WTC11 (cell line): ENCODE measurements around the gene KHDRBS1. TPM values are rescaled to one million over a fixed set of nuclear protein-coding genes. Genes with fewer than 3 reads are reported as not detected.
A peak's percentile ranks its signal among the peaks of the same experiment; 100 is the strongest.

ENCODE experiments used
- ATAC-seq: fragments of 200-7000 bp; cut with Tn5 transposase; 2 replicates; pipeline ENCODE4 v1.10.0; 2021; ENCODE audit warnings: mild to moderate bottlenecking, moderate library complexity
- CTCF ChIA-PET: fragments of 300-600 bp; sonication (Branson Sonifier 250); formaldehyde crosslinking; loops from one replicate; lab custom pipeline; 2021; ENCODE audit warnings: antibody characterized with exemption; lab: Charles Lee
- POLR2A ChIA-PET: fragments of 350-600 bp; sonication (Branson Sonifier 250); formaldehyde crosslinking; loops from one replicate; lab custom pipeline; 2021; ENCODE audit warnings: antibody characterized with exemption; lab: Charles Lee
- DNase-seq: peaks from one replicate; pipeline ENCODE4 v3.0.0; 2021; ENCODE audit warnings: low spot score
- H3K27ac Mint-ChIP-seq: 2 replicates; pipeline ENCODE4 v1.8.0; 2021; ENCODE audit warnings: mixed read lengths
- H3K27me3 Mint-ChIP-seq: 2 replicates; pipeline ENCODE4 v1.8.0; 2021; ENCODE audit warnings: low read depth, mild to moderate bottlenecking, moderate library complexity, mixed read lengths
- H3K36me3 Mint-ChIP-seq: 2 replicates; pipeline ENCODE4 v1.8.0; 2021; ENCODE audit warnings: mixed read lengths
- H3K4me1 Mint-ChIP-seq: 2 replicates; pipeline ENCODE4 v1.8.0; 2022; ENCODE audit warnings: mixed read lengths
- H3K4me3 Mint-ChIP-seq: 2 replicates; pipeline ENCODE4 v1.8.0; 2021; ENCODE audit warnings: mild to moderate bottlenecking, moderate library complexity, mixed read lengths
- H3K9me3 Mint-ChIP-seq: 2 replicates; pipeline ENCODE4 v1.8.0; 2021; ENCODE audit warnings: mixed read lengths
- ATF1 ChIP-seq: sonication (generic); formaldehyde crosslinking; IDR thresholded peaks from 2 replicates; pipeline ENCODE4 v1.8.1; 2023; ENCODE audit warnings: mild to moderate bottlenecking, moderate library complexity, missing genetic modification reagents
- CREB1 ChIP-seq: sonication (generic); formaldehyde crosslinking; IDR thresholded peaks from 2 replicates; pipeline ENCODE4 v1.8.0; 2023; ENCODE audit warnings: mild to moderate bottlenecking, missing genetic modification reagents
- ETV6 ChIP-seq: sonication (generic); formaldehyde crosslinking; IDR thresholded peaks from 2 replicates; pipeline ENCODE4 v1.8.1; 2022; ENCODE audit warnings: mild to moderate bottlenecking, missing genetic modification reagents
- FOXJ3 ChIP-seq: sonication (generic); formaldehyde crosslinking; IDR thresholded peaks from 2 replicates; pipeline ENCODE4 v1.9.0; 2021; ENCODE audit warnings: missing genetic modification reagents, mild to moderate bottlenecking, borderline replicate concordance
- IRF2 ChIP-seq: sonication (generic); formaldehyde crosslinking; IDR thresholded peaks from 2 replicates; pipeline ENCODE4 v1.8.0; 2022; ENCODE audit warnings: low read depth, missing genetic modification reagents, borderline replicate concordance
- JAZF1 ChIP-seq: fragments of 250-450 bp; sonication (Bioruptor Pico); IDR thresholded peaks from 2 replicates; pipeline ENCODE4 v1.9.0; 2021; ENCODE audit warnings: moderate library complexity, mild to moderate bottlenecking, inconsistent platforms
- KAT7 ChIP-seq: sonication (generic); formaldehyde crosslinking; IDR thresholded peaks from 2 replicates; pipeline ENCODE4 v1.8.1; 2023; ENCODE audit warnings: missing genetic modification reagents, mild to moderate bottlenecking, borderline replicate concordance
- MYBL2 ChIP-seq: sonication (generic); formaldehyde crosslinking; IDR thresholded peaks from 2 replicates; pipeline ENCODE4 v1.8.1; 2023; ENCODE audit warnings: mild to moderate bottlenecking, moderate library complexity, missing genetic modification reagents
- NFYB ChIP-seq: sonication (generic); formaldehyde crosslinking; conservative IDR thresholded peaks from 2 replicates; pipeline ENCODE4 v1.8.0; 2022; ENCODE audit warnings: low read depth, missing genetic modification reagents
- NR1H2 ChIP-seq: sonication (generic); formaldehyde crosslinking; IDR thresholded peaks from 2 replicates; pipeline ENCODE4 v1.9.0; 2021; ENCODE audit warnings: mild to moderate bottlenecking, moderate library complexity, missing genetic modification reagents
- PRRX2 ChIP-seq: fragments of 250-450 bp; sonication (Bioruptor Pico); IDR thresholded peaks from 2 replicates; pipeline ENCODE4 v1.8.0; 2021; ENCODE audit warnings: mild to moderate bottlenecking
- RORB ChIP-seq: fragments of 250-450 bp; sonication (Bioruptor Pico); IDR thresholded peaks from 2 replicates; pipeline ENCODE4 v1.9.0; 2021; ENCODE audit warnings: mild to moderate bottlenecking
- TEAD1 ChIP-seq: sonication (generic); formaldehyde crosslinking; IDR thresholded peaks from 2 replicates; pipeline ENCODE4 v1.8.0; 2022; ENCODE audit warnings: mild to moderate bottlenecking, missing genetic modification reagents
- TP53 ChIP-seq: sonication (generic); formaldehyde crosslinking; IDR thresholded peaks from 2 replicates; pipeline ENCODE4 v1.8.1; 2023; ENCODE audit warnings: mild to moderate bottlenecking, missing genetic modification reagents
- ZNF121 ChIP-seq: sonication (generic); formaldehyde crosslinking; IDR thresholded peaks from 2 replicates; pipeline ENCODE4 v1.8.0; 2023; ENCODE audit warnings: missing genetic modification reagents
- ZNF138 ChIP-seq: sonication (generic); formaldehyde crosslinking; conservative IDR thresholded peaks from 2 replicates; pipeline ENCODE4 v1.8.1; 2022; ENCODE audit warnings: mild to moderate bottlenecking, moderate library complexity, missing genetic modification reagents
- ZNF219 ChIP-seq: sonication (generic); formaldehyde crosslinking; IDR thresholded peaks from 2 replicates; pipeline ENCODE4 v1.8.0; 2023; ENCODE audit warnings: missing genetic modification reagents, mild to moderate bottlenecking, borderline replicate concordance
- ZNF263 ChIP-seq: sonication (generic); formaldehyde crosslinking; IDR thresholded peaks from 2 replicates; pipeline ENCODE4 v1.8.1; 2022; ENCODE audit warnings: low read depth, mild to moderate bottlenecking, moderate library complexity, missing genetic modification reagents
- ZNF416 ChIP-seq: fragments of 250-450 bp; sonication (Bioruptor Pico); IDR thresholded peaks from 2 replicates; pipeline ENCODE4 v1.9.0; 2021; ENCODE audit warnings: mild to moderate bottlenecking, inconsistent platforms
- total RNA-seq: library from RNA; stranded (reverse); gene quantifications from 3 replicates; pipeline ENCODE4 v1.2.3, GENCODE V29; 2021
- TF ChIP-seq, protein P1 (sequence below): fragments of 250-450 bp; sonication (Bioruptor Pico); IDR thresholded peaks from 2 replicates; pipeline ENCODE4 v1.8.0; 2021; ENCODE audit warnings: mild to moderate bottlenecking
- TF ChIP-seq, protein P2 (sequence below): fragments of 250-450 bp; sonication (Bioruptor Pico); IDR thresholded peaks from 2 replicates; pipeline ENCODE4 v1.9.0; 2021; ENCODE audit warnings: mild to moderate bottlenecking
- TF ChIP-seq, protein P3 (sequence below): sonication (generic); formaldehyde crosslinking; IDR thresholded peaks from 2 replicates; pipeline ENCODE4 v1.8.1; 2022; ENCODE audit warnings: low read depth, mild to moderate bottlenecking, moderate library complexity, missing genetic modification reagents, borderline replicate concordance
- TF ChIP-seq, protein P4 (sequence below): sonication (generic); formaldehyde crosslinking; IDR thresholded peaks from 2 replicates; pipeline ENCODE4 v1.8.0; 2022; ENCODE audit warnings: mild to moderate bottlenecking, missing genetic modification reagents
- TF ChIP-seq, protein P5 (sequence below): sonication (generic); formaldehyde crosslinking; IDR thresholded peaks from 2 replicates; pipeline ENCODE4 v1.8.0; 2022; ENCODE audit warnings: mild to moderate bottlenecking, missing genetic modification reagents
- TF ChIP-seq, protein P6 (sequence below): sonication (generic); formaldehyde crosslinking; IDR thresholded peaks from 2 replicates; pipeline ENCODE4 v1.8.0; 2022; ENCODE audit warnings: mild to moderate bottlenecking, missing genetic modification reagents
- TF ChIP-seq, protein P7 (sequence below): sonication (generic); formaldehyde crosslinking; IDR thresholded peaks from 2 replicates; pipeline ENCODE4 v1.8.0; 2022; ENCODE audit warnings: missing genetic modification reagents

The KHDRBS1 gene
- total RNA-seq, 1 experiment from 2014 or later = 264 TPM

DNA sequence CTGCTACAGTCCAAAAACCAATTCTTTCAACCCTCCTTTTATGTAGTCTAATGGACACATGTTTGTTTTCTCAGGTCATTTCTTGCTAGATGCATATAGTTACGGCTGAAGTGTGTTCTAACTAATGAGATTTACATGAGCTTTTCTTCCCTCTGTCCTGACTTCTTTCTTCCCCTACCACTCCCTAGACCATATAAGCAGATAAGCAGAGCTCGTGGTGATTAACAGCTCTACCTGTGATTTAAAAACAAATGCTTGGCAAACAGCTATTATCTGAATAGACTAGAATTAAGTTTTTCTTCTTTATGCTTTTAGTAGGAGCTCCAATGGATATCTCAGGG, 18.6 kb downstream of the KHDRBS1 start:
- ATAC-seq (no peak), DNase-seq (no peak)
- TF ChIP-seq, protein P1, sequence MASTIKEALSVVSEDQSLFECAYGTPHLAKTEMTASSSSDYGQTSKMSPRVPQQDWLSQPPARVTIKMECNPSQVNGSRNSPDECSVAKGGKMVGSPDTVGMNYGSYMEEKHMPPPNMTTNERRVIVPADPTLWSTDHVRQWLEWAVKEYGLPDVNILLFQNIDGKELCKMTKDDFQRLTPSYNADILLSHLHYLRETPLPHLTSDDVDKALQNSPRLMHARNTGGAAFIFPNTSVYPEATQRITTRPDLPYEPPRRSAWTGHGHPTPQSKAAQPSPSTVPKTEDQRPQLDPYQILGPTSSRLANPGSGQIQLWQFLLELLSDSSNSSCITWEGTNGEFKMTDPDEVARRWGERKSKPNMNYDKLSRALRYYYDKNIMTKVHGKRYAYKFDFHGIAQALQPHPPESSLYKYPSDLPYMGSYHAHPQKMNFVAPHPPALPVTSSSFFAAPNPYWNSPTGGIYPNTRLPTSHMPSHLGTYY (CRISPR knock-in tag) = no peak
- Mint-ChIP-seq H3K36me3 (peaks cover 58% of the 10 kb centered on the region), H3K4me3 (no peak overlapping the region), H3K27ac (no peak overlapping the region), H3K27me3 (no peaks in the 10 kb centered on the region), H3K4me1 (no peaks in the 10 kb centered on the region), H3K9me3 (no peaks in the 10 kb centered on the region)
- CTCF ChIA-PET = interaction anchor here (1.8 kb wide), 1 partner anchor 41 kb away, joined by 7 read pairs; the partner anchor contains the start of gene TMEM39B
- POLR2A ChIA-PET = no interaction called here

DNA sequence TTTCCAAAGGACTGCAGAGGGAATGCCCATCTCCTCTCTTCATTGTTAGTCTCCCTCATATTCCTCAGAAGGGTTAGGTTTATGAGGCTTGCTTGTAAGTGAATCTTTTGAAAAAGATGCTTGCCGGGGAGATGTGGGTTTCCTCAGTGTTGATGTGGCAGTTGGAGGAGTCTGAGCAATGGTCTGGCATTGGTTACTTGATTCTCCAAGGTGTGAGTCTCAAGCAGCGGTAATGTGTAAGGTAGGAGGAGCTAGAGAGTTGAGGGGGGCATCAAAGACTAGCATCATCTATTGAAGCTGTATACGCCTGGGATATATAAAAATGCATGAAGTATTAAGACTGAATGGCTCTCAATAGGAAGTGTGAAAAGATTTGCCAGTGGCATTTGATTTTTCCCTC, 21.5 kb downstream of the KHDRBS1 start:
- Mint-ChIP-seq H3K27me3 (no peaks in the 10 kb centered on the region), H3K27ac (peak overlapping the region; percentile 38; the same call in 1 of the 2 replicates), H3K9me3 (no peaks in the 10 kb centered on the region), H3K4me1 (no peaks in the 10 kb centered on the region), H3K36me3 (peaks cover 82% of the 10 kb centered on the region), H3K4me3 (no peak overlapping the region)
- POLR2A ChIA-PET = no interaction called here
- CTCF ChIA-PET = interaction anchor here (0.7 to 1.4 kb wide), 5 partner anchors 27 to 74 kb away, joined by 3 to 4 read pairs (median 3); partner anchors contain the start of gene TMEM39B
- TF ChIP-seq KAT7 (CRISPR knock-in tag) = no peak
- TF ChIP-seq TP53 = no peak
- TF ChIP-seq ATF1 (CRISPR knock-in tag) = no peak
- TF ChIP-seq NFYB (CRISPR knock-in tag) = no peak
- TF ChIP-seq FOXJ3 (CRISPR knock-in tag) = no peak
- no peak for TF ChIP-seq MYBL2
- no peak for TF ChIP-seq PRRX2 (CRISPR knock-in tag)
- TF ChIP-seq TEAD1 = no peak
- TF ChIP-seq ZNF219 = no peak
- no peak for TF ChIP-seq RORB (CRISPR knock-in tag)
- TF ChIP-seq, protein P2, sequence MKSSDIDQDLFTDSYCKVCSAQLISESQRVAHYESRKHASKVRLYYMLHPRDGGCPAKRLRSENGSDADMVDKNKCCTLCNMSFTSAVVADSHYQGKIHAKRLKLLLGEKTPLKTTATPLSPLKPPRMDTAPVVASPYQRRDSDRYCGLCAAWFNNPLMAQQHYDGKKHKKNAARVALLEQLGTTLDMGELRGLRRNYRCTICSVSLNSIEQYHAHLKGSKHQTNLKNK (CRISPR knock-in tag) = no peak
- no peak for TF ChIP-seq ZNF263 (CRISPR knock-in tag)
- no peak for TF ChIP-seq ZNF121 (CRISPR knock-in tag)
- TF ChIP-seq, protein P3, sequence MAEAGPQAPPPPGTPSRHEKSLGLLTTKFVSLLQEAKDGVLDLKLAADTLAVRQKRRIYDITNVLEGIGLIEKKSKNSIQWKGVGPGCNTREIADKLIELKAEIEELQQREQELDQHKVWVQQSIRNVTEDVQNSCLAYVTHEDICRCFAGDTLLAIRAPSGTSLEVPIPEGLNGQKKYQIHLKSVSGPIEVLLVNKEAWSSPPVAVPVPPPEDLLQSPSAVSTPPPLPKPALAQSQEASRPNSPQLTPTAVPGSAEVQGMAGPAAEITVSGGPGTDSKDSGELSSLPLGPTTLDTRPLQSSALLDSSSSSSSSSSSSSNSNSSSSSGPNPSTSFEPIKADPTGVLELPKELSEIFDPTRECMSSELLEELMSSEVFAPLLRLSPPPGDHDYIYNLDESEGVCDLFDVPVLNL = no peak
- no peak for TF ChIP-seq NR1H2 (CRISPR knock-in tag)
- no peak for TF ChIP-seq ZNF138 (CRISPR knock-in tag)
- TF ChIP-seq CREB1 = no peak
- ATAC-seq (peak; percentile 26; the same call in 1 of the 2 replicates), DNase-seq (no peak)

DNA sequence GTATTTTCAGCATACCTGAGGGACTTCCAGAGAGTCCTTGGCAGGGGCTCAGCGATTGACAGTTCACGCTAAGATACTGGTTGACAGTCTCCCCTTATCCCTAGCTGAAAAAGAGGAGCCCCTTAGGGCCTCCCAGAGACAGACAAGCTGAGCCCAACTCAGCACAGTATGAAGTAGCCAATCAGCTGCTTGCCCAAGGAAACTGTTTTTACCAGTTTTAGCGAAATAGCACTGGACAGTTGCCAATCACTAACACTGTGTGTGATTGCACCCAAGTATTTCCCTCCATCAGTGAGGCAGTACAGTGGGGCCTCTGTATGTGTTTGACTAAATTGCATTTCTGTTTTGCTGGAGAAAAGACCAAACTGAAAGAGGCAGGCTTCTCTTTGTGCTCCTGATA, 27.0 kb downstream of the KHDRBS1 start:
- POLR2A ChIA-PET = interaction anchor here (0.8 kb wide), 1 partner anchor 10 kb away, joined by 3 read pairs; no protein-coding TSS in a partner anchor
- TF ChIP-seq, protein P4, sequence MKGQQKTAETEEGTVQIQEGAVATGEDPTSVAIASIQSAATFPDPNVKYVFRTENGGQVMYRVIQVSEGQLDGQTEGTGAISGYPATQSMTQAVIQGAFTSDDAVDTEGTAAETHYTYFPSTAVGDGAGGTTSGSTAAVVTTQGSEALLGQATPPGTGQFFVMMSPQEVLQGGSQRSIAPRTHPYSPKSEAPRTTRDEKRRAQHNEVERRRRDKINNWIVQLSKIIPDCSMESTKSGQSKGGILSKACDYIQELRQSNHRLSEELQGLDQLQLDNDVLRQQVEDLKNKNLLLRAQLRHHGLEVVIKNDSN (CRISPR knock-in tag) = no peak
- TF ChIP-seq, protein P5, sequence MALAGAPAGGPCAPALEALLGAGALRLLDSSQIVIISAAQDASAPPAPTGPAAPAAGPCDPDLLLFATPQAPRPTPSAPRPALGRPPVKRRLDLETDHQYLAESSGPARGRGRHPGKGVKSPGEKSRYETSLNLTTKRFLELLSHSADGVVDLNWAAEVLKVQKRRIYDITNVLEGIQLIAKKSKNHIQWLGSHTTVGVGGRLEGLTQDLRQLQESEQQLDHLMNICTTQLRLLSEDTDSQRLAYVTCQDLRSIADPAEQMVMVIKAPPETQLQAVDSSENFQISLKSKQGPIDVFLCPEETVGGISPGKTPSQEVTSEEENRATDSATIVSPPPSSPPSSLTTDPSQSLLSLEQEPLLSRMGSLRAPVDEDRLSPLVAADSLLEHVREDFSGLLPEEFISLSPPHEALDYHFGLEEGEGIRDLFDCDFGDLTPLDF = no peak
- TF ChIP-seq JAZF1 (no peak), IRF2 (no peak), ZNF416 (CRISPR knock-in tag) (no peak), ETV6 (CRISPR knock-in tag) (no peak)
- TF ChIP-seq, protein P6, sequence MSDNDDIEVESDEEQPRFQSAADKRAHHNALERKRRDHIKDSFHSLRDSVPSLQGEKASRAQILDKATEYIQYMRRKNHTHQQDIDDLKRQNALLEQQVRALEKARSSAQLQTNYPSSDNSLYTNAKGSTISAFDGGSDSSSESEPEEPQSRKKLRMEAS (CRISPR knock-in tag) = no peak
- TF ChIP-seq, protein P7, sequence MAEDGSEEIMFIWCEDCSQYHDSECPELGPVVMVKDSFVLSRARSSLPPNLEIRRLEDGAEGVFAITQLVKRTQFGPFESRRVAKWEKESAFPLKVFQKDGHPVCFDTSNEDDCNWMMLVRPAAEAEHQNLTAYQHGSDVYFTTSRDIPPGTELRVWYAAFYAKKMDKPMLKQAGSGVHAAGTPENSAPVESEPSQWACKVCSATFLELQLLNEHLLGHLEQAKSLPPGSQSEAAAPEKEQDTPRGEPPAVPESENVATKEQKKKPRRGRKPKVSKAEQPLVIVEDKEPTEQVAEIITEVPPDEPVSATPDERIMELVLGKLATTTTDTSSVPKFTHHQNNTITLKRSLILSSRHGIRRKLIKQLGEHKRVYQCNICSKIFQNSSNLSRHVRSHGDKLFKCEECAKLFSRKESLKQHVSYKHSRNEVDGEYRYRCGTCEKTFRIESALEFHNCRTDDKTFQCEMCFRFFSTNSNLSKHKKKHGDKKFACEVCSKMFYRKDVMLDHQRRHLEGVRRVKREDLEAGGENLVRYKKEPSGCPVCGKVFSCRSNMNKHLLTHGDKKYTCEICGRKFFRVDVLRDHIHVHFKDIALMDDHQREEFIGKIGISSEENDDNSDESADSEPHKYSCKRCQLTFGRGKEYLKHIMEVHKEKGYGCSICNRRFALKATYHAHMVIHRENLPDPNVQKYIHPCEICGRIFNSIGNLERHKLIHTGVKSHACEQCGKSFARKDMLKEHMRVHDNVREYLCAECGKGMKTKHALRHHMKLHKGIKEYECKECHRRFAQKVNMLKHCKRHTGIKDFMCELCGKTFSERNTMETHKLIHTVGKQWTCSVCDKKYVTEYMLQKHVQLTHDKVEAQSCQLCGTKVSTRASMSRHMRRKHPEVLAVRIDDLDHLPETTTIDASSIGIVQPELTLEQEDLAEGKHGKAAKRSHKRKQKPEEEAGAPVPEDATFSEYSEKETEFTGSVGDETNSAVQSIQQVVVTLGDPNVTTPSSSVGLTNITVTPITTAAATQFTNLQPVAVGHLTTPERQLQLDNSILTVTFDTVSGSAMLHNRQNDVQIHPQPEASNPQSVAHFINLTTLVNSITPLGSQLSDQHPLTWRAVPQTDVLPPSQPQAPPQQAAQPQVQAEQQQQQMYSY (CRISPR knock-in tag) = no peak
- TF ChIP-seq, protein P3 = no peak

More for the DNA sequence above, 27.0 kb downstream of the KHDRBS1 start:
- peaks cover 78% of the 10 kb centered on the region for H3K36me3 Mint-ChIP-seq
- no peak overlapping the region for H3K27ac Mint-ChIP-seq
- no peak for ATAC-seq
- H3K4me1 Mint-ChIP-seq = no peaks in the 10 kb centered on the region
- no peaks in the 10 kb centered on the region for H3K9me3 Mint-ChIP-seq
- CTCF ChIA-PET = no interaction called here
- no peaks in the 10 kb centered on the region for H3K27me3 Mint-ChIP-seq
- no peak overlapping the region for H3K4me3 Mint-ChIP-seq
- no peak for DNase-seq
